Measurements from ENCODE around the gene DRAXIN.

The DRAXIN gene

DNA sequence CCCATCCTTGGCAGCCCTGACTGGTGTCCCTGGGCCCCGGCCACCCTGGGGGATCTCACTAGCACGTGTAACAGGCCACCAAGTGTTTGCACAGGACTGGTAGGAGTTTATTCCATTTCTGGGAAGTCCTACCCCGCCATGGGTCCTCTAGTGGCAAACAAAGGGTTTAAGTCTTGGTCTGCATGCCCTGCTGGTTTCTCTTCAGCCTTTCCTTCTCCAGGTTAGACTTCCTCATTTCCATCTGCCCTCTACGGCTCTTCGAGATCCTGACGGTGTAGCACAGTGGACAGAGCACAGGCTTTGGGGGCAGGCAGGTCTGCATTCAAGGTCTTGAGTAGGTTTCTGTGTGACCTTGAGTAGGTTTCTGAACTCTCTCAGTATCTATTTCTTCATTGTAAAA, 47.3 kb downstream of the DRAXIN start:
- DNase-seq (ENCODE audit: low spot score), result no peak

DNA sequence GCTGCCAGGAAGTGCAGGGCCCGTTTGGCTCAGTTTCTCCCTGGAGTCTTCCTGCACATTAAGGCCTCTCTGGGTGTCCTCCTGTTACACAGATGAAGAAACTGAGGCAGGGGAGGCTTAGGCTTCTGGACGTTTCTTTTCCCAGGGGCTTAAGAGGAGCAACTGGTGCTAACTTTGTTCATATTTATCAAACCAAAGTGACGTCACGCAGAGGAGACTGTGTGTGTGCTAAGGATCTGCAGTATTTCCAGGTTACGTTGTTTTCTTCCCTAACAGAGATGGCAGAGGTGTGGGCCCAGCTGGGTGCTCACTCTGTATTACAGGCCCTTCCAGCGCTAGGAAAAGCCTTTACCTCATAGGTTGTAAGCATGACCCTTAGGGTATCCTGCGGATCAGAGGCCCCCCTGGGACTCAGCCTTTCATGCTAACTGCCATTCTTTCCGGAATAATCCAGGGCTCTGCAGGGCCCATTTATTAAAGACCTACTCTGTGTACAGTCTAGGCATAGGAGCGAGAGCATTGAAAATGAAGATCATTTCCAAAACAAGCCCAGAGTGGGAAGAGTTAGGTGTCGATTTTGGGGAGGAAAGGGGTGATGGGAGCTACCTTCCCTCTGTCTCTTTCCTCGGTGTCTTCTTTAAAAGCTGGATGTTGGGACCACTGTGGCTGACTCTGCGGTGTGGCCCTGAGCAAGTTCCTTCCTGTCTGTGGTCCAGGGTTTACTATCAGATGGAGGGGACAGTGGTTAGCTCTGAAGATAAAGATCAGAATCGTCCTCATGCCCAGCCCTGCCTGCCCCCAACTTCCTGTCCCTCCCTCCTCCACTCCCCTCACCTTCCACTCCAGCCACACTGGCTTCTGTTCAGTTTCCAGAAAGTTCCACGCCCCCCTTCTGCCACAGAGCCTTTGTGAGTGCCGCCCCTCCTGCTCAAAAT, 49.0 kb downstream of the DRAXIN start:
- DNase-seq (ENCODE audit: low spot score), result no peak

DNA sequence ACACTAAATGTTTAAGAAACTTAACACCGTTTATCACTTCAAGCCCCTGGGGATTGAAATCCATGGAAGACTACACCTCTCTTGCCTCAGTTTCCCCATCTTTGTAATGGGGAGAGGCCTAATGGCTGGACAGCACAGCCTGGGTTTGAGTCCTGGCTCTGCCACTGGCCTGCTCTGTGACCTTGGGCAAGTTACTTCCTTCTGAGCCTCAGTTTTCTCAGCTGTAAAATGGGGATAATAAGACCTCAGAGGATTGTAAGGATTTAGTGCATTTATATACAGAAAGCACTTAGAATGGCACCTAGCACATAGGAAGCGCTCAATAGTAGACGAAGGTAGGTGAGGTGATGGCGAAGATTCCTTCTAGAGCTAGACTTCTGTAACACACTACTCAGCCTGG, 50.0 kb downstream of the DRAXIN start:
- no peak for DNase-seq (ENCODE audit: low spot score)

DNA sequence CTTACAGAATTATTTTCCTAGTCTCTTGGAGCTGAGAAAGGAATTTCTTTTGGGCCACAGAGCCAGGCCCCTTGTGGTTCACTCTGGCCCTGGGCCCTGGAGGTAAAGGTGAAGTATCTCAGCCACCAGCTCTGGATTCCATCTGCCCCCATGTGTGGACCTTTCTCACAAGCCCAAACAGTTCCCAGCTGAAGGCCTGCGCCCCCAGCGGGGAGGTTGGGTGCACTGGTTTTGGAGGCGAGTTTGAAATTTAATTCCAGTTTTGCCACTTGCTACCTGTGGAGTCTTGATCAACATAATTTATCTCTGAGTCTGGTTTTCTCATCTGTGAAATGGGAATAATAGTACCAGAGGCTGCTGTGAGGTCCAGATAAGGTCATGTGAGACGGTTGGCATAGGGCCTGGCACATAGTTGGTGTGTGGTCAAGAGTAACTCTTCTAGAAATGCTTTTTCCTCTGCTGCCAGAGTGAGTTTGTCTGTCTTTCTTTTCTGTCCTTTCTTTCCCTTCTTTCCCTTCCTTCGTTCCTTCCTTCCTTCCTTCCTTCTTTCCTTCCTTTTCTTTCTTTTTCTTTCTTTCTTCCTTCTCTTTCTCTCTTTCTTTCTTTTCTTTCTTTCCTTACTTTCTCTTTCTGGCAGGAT, 50.5 kb downstream of the DRAXIN start:
- no peak for DNase-seq (ENCODE audit: low spot score)

DNA sequence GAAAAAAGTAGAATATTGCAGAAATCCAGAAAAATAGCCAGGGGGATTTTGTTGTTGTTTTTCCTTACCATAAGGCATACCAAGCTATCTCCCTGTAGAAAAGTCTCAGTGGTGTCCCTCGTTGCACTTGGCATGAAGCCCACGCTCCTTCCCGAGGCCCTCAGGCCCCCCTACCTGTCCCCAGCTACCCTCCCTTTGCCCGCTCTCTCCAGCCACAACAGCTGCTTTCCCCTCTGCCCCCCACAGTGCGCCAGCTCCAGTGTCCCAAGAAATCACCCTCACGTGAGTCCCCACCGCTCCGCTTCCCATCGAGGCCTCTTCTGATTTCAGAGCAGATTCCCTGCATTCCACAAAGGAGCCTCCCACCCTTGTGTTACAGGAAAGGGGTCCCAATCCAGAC, 52.8 kb downstream of the DRAXIN start:
- no peak for DNase-seq (ENCODE audit: low spot score)

DNA sequence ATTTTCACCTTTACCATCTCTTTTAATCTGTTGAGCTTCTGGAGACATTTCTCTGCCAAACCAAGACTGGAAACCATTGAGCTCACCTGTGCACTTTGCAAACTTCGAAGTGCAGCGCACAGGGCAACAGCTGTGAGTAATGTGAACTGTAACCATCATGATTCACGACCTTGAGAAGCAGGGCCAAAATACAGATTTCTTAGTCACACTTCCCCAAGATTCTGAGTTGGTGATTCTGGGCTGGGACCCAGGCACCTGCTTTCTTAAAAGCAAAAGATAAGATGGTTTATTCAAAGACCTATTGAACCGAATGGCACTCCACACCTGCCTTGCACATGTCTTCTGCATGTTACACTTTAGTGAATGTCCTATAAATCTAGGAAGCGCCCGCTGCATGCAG, 54.6 kb downstream of the DRAXIN start:
- no peak for DNase-seq (ENCODE audit: low spot score)

DNA sequence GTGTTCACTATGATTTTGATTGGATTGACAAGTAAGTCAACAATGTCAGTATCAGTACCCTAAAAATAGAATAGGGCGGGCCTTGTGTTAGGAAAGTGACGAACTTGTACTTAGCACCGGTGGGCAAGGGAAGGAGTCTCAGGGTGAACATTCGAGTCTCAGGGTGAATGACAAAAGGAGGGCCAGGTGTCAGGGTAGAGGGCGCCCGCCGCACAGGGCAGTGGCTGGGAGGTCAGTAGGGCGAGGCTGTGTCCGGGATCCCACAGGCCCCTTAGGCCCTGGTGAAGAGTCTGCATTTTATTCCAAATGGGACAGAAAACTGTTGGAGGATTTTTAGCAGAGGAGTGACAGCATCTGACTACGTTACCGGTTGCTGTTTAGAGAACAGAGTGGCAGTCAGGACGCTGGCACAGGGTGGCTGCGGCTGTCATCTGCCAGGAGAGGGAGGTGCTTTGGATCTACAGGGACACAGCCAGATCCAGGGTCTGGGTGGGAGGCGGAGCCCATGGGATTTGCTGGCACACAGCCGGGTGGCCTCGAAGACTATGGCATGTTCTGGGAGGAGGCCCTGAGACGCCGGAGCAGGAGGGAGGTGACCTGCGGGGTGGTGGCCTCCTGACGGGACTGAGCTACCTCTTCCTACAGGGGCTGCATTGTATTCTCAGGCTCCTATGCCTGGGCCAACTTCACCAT, 55.4 kb downstream of the DRAXIN start:
- no peak for DNase-seq (ENCODE audit: low spot score)

DNA sequence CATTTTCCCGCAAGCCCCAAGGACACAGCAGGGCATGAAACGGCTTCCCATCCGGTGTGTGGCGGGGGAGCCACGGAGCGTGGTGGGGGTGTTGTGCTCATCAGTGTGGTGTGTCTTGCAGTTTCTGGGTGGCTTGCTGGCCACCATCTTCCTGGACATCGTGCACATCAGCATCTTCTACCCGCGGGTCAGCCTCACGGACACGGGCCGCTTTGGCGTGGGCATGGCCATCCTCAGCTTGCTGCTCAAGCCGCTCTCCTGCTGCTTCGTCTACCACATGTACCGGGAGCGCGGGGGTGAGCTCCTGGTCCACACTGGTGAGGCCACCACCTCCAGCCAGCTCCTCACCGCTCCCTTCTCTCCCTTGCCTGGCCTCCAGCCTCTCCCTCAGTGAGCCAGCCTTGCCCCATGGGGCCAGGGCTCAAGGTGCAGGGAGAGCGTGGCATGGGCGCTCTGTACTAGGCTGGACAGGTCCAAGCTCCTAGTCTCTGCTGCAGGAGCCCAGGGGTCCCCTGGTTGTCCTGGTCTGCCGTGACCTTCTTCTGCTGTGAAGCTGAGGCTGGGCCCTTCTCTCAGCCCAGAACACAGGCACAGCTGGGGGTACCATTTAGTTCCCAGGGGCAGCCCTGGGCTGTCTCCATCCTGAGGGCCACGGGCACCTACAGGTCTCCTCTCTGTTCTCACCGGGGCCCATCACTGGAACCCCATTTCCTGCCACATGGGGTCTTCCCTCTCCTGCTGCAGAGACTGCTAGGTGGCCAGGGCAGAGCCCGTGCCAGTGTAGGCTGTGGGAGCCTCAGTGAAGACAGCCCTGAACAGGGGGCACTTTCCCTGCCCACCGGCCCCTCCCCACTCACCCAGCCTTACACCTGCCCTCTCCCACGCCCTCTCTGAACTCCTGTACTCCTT, 57.0 kb downstream of the DRAXIN start:
- no peak for DNase-seq (ENCODE audit: low spot score)

DNA sequence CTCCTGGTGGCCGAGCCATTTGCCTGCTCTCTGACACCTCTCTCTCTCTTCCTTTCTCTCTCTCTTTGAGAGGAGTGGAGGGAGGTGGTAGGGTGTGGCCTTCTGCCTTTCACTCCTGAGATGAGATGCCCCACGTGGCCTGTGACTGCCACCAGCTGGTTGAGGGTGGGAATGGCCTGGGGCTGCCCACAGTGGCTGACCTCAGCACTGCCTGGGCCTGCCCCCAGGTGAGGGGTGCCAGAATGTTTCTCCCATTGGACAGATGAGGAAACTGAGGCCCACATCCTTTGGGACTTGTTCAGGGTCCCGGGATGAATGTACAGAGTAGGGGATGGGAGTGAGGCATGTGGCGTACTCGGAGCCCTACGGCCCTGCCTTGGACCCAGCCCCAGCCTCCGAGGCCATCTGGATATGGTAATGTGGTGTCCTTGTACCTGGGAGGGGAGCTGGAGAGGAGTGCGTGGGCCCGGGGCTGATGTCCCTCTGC, 57.7 kb downstream of the DRAXIN start:
- peak; percentile 45 for DNase-seq (ENCODE audit: low spot score)

DNA sequence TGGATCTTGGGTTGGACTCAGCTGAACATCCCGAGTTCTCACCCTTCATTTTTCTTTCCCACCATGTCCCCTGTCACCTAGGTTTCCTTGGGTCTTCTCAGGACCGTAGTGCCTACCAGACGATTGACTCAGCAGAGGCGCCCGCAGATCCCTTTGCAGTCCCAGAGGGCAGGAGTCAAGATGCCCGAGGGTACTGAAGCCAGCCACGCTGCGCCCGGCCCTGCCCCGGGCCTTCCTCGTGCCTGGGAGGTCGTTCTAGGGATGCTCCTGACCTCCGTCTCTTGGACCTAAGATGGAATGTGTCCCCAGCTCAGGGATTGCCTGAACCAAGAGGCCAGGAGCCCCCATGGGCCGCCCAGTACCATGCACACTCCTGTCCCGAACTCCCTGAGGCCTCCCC, 58.5 kb downstream of the DRAXIN start:
- DNase-seq (ENCODE audit: low spot score), result no peak

DNA sequence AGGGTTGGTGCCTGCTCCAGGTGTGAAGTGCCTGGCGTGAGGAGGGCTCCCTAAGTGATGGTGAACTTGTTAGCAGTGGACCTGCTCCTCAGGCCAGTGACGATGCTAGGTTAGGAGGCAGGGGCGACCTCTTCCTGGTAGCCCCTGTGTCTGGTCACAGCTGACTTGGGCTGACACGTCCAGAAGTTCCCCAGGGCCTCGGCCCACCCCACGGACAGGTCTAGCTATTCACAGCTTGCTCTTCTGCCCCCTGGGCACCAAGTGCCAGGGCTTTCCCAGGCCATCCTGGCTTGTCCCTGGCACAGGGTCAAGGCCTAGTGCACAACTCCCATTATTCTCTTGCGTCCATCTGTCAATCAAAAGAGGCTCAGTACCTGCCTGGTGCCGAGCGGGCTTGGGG, 59.6 kb downstream of the DRAXIN start:
- no peak for DNase-seq (ENCODE audit: low spot score)

DNA sequence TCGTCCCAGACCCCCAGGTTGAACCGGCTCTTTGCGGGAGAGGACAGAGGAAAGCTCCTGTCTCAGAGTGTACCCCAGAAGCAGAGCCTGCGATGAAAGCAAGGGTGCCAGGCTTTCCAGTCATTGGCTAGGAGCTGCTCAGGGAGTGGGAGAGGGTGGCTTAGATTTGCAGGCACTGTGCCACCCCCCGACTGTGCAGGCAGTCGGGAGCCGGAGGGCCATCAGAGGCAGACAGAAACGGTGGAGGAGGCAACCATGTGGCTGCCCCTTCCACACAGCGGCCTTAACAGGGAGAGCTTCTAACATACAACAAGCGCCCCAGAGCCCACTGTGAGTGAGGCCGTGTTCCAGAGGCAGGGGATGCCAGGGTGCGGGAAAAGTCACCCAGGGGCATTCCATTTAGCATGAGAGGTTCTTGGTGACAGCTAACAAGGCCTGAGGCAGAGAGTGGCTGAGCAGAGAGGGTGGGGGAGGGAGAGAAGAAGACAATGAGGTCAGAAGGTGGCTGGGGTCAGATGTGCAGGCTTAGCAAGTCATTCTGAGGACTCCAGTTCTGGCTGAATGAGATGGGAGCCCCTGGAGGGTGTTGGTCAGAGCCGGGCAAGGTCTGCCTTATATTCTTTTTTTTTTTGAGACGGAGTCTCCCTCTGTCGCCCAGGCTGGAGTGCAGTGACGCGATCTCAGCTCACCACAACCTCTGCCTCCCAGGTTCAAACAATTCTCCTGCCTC, 61.0 kb downstream of the DRAXIN start:
- no peak for DNase-seq (ENCODE audit: low spot score)

DNA sequence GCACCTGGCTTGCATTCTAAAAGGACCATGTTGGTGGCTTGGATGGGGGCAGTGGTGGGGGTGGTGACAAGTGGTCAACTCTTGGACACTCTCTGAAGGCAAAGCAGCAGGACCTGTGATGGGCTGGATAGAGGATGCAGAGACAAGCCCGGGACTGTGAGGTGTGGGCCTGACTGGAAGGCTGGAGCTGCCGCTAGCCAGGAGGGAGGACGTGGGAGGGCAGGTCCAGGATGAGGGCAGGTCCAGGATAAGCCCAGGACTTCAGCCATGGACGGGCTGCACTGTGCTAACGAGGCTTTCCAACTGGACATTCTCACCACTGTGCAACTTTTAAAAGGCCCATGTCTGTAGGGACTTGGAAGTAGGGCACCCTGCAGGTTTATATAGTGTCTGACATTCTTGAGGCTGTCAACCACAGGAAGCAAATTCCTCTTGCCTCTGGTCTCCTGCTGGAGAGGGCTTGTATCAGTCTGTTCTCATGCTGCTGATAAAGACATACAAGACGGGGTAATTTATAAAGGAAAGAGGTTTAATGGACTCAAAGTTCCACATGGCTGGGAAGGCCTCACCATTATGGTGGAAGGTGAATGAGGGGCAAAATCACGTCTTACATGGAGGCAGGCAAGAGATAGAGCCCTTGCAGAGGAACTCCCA, 62.2 kb downstream of the DRAXIN start:
- no peak for DNase-seq (ENCODE audit: low spot score)

DNA sequence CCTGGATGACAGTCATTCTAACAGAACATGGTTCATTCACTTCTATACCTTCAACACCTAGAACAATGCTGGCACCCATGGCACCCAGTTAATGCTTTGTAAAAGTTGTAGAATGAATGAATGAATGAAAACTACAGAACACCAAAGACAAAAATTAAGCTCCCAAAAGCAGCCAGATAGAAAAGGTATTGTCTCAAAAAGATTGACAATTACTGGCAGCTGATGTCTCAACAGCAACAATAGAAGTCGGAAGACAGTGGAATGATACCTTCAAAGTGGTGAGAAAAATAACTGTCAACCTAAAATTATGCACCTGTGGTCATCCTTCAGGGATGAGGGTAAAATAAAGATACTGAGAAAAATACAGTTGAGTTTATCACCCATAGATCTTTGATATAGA, 65.5 kb downstream of the DRAXIN start:
- no peak for DNase-seq (ENCODE audit: low spot score)

DNA sequence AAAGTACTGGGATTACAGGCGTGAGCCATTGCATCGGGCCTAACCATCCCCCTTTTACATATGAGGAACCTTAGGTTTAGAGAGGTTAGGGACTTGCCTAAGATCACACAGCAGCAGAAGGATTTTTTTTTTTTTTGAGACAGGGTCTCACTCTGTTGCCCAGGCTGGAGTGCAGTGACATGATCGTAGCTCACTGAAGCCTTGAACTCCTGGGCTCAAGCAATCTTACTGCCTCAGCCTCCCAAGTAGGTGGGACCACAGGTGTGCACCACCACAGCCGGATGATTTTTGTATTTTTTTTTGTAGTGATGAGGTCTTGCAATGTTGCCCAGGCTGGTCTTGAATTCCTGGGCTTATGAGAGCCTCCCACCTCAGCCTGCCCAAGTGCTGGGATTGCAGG, 68.3 kb downstream of the DRAXIN start:
- DNase-seq (ENCODE audit: low spot score), result no peak

DNA sequence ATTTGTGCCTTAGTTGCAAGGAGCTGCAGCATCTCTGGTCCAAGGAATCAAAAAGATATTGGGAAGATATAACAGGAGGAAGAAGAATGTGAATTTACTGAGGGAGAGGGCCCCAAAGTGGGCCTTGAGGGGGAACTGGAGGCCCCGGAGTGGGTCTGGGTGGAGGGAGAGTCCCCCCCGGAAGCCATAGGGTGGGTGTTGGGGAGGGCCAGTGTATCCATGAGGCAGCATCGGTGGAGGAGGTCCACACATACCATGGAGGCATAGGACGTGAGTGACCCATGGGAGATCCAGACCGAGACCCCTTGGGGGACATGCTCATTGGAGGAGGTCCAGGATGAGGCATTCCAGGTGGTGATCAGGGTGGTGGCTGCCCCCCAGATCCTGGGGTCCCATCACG, 69.8 kb downstream of the DRAXIN start:
- DNase-seq (ENCODE audit: low spot score), result no peak

DNA sequence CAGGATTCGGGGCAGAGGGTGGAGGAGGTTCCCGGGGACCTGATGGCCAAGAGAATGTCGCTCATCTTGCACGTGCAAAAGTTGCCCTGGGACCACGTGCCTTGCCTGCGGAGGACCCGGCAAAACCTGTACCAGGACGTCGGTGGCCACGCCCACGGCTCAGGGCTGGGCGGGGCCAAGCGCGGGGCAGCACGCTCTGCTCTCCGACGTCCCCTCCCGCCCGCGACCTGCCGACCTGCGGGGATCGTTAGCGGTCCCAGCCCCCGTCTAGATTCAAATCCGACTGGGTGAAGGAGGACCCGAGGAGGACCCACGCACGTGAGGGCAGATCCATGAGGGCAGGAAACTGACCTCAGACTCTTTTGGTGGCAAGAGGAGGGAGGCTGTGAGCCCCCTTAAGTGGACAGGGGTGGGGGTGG, 70.5 kb downstream of the DRAXIN start, which contains the start of gene C1orf167:
C1orf167 (plus strand) TSS at position 206 of the 419 bp plus-strand sequence. CDS start 2,208 bp downstream, outside the sequence.
- peak; percentile 34 for DNase-seq (ENCODE audit: low spot score)

DNA sequence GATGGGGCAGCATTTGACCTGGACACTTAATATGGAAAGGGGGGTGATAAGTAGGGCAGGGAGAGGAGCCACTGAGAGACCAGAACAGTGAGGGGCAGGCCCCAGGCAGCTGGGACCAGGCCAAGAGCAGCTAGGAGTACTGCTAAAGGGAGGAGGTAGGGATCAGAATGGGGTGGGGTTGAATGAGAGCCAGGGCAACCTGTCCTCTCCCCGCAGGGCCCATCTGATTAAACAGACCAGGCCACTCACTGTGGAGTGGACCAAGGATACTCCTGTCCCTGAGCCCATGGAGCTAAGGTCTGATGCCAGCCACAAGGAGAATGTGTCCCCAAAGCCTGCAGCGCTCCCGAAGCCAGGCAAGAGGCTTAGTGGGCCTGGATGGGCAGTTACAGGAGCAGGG, 72.6 kb downstream of the DRAXIN start:
- DNase-seq (ENCODE audit: low spot score), result no peak

DNA sequence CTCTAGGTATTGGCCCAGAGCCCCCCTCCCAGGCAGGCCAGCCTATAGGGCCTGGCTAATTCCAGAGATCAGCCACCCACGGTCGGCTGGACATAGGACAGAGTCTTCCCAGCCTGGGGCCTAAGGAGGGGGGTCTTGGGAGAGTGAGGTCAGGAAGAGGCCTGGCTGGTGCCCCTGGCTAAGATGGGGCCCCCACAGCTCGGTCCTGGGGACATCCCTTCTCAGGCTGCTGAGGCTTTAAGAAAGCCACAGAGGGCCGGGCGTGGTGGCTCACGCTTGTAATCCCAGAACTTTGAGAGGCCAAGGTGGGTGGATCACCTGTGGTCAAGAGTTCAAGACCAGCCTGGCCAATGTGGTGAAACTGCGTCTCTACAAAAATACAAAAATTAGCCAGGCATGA, 73.0 kb downstream of the DRAXIN start:
- no peak for DNase-seq (ENCODE audit: low spot score)

DNA sequence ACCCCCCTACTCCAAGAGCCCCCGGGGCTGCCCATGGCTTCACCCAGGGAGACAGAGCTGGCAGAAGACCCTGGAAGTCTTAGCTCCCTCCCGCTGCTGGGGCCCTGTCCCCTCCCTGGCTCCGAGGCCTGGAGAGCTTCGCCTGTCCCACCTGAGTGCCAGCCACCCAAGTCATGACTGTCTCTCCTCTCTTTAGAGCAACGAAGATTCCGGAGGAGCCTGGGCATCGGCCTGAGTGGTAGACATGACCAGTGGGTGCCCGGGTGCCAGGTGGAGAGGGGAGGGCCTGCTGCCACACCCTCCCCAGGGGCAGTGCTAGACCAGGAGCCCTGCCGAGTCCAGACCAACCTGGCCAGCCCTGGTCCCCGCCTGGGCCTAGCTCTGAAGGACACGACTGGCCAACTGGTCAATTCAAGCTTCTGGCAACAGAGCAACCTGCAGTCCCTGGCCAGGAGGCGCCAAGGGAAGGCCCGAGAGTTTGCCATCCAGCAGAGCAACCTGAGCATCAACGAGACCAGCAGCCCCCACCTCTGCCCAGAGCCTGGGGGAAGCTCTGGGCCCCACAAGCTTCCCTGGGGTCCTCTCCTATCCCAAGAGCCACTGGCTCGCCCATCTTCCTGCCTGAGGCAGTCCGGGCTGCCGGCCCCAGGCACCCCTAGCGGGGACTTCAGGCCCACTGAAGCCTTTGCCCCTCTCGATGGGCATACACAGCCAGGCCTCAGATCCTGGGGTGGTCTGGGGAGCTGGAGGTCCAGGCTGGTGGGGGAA, 74.3 kb downstream of the DRAXIN start:
- no peak for DNase-seq (ENCODE audit: low spot score)

Data from HuH-7 (cell line).